G401 (cell line): ENCODE data around the gene TSEN34. TPM values are rescaled to one million over a fixed set of nuclear protein-coding genes. Genes with fewer than 3 reads are reported as not detected.
A peak's percentile ranks its signal among the peaks of the same experiment; 100 is the strongest.
"Not testable (repeated sequence)": the region's sequence is repeated elsewhere in the genome, so short reads cannot be mapped to it uniquely, and the experiment has no call there.

ENCODE experiments used
- DNase-seq: peaks from one replicate; pipeline ENCODE4 v3.0.0-alpha.2; 2015; ENCODE audit warnings: low spot score
- in situ Hi-C: cut with HindIII; loops from 2 replicates; pipeline ENCODE4 v1.10.0; 2016; ENCODE audit warnings: low sequenced_read_pairs, mixed read lengths
- total RNA-seq: library from RNA; depleted of rRNA; stranded (reverse); fragments of >200 nt; shearing (Covaris generic); gene quantifications from 2 replicates; pipeline ENCODE4 v1.2.3, GENCODE V29; 2014

Gene TSEN34
- total RNA-seq, 1 experiment from 2014 or later, result 146 TPM

DNA sequence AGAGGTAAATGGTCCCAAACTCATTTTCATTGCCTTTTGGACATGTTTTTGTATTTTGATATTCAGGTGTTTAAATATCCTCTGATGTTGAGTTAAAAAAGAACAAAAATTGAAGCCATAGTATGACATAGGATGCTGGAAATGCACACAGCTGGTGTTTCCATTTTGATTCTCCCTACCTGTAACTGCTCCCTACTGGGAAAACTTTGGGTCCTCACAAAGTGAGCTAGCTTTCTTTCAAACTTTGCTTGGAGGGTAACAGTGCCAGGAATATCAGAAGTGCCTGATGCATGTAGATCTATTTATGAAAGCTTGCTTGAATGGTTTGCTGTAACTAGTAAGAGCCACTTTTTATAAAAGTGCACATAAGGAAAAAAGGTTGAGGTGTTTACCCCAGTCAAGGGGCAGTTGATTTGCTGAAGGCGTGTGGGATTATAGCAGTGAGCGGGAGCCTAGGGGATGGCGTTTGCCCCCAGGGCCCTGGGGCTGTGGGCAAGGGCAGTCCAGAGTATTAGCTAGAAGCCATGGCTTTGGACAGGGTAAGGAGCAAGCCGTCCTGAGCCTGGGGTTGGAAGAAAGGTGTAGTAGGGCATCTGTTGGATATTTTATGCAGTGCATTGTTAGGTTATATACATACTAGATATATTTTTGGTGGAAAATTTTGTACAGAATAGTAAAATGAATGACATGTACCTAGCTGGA lies 13.8 kb downstream of the TSEN34 start:
- in situ Hi-C loops, result loop anchor here (10.0 kb wide), 1 partner anchor 80 kb away; the partner anchor contains the start of gene LILRB2
- DNase-seq, result no peak

DNA sequence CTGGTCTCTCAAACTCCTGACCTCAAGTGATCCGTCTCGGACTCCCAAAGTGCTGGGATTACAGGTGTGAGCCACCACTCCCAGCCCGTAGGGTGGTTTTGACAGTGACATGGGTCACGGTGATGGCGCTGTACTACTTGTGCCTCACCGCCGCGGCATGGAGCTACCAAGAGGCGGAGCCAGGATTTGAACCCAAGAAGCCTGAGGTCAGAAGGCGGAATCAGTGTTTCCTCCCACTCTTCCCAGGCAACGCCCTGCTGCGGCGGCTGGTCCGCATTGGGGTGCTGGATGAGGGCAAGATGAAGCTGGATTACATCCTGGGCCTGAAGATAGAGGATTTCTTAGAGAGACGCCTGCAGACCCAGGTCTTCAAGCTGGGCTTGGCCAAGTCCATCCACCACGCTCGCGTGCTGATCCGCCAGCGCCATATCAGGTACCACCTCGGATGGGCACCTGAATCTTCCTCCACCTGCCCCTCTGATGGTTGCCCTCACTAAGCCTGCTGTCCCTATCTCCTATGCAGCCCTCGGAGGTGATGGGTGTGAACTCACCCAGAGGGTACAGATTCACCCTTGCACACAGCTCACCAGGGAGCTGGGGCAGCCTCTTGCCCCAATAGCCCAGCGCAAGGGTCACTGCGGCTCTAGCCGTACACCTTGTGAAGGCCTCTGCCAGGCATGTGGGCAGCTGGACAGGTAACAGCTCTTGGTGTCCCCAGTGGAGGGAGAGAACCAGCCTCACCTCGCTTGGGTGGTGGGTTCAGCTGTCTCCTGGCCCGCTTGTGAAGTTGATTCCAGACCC lies 15.1 kb downstream of the TSEN34 start:
- DNase-seq, result no peak
- in situ Hi-C loops, result loop anchor here (10.0 kb wide), 1 partner anchor 79 kb away; the partner anchor contains the start of gene LILRB2

DNA sequence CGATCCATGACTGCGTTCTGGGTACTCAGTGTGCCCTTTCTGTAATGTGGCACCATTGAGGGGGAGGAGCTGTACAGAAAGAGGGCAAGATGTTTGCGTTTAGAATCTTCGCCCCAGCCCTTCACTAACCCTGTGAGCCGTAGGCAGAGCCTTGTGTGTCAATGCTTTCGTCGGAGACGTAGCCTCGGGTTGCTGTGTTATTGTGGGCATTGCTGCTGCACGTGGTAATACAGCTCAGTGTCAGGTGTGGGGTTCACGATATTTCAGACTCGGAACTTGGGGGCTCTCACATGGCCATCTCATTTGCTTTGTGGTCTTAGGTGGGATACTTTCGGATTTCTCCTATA lies 15.7 kb downstream of the TSEN34 start:
- DNase-seq, result no peak
- in situ Hi-C loops, result loop anchor here (10.0 kb wide), 1 partner anchor 78 kb away; the partner anchor contains the start of gene LILRB2

DNA sequence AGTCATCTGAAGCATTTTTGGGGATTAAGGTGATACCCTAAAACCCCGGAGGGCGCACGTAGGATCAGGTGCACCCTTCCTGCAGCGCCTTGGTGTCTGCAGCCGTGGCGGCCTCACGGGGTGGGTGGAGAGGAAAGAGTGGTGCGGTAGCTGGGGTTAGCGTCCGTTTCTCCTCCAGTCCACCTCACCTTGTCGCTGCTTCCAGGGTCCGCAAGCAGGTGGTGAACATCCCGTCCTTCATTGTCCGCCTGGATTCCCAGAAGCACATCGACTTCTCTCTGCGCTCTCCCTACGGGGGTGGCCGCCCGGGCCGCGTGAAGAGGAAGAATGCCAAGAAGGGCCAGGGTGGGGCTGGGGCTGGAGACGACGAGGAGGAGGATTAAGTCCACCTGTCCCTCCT lies 16.1 kb downstream of the TSEN34 start:
- in situ Hi-C loops, result loop anchor here (10.0 kb wide), 1 partner anchor 78 kb away; the partner anchor contains the start of gene LILRB2

DNA sequence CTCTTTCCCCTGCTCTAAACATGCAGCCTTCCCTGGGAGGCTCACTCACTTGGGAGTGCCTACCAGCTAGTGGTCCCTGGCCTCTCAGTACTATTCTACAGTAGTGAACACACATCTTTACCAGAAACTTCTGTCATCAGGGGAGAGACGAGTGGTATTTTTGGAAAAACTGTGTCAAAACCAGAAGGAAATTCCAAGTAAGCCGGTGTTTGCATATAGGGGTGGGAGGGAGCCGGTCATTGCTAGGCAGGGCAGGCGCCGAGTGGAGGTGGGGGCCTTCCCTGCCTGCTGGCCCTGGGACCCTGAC lies 16.5 kb downstream of the TSEN34 start:
- in situ Hi-C loops, result loop anchor here (10.0 kb wide), 1 partner anchor 77 kb away; the partner anchor contains the start of gene LILRB2

More for the DNA sequence above, 16.1 kb downstream of the TSEN34 start:
- not testable (repeated sequence) for DNase-seq

DNA sequence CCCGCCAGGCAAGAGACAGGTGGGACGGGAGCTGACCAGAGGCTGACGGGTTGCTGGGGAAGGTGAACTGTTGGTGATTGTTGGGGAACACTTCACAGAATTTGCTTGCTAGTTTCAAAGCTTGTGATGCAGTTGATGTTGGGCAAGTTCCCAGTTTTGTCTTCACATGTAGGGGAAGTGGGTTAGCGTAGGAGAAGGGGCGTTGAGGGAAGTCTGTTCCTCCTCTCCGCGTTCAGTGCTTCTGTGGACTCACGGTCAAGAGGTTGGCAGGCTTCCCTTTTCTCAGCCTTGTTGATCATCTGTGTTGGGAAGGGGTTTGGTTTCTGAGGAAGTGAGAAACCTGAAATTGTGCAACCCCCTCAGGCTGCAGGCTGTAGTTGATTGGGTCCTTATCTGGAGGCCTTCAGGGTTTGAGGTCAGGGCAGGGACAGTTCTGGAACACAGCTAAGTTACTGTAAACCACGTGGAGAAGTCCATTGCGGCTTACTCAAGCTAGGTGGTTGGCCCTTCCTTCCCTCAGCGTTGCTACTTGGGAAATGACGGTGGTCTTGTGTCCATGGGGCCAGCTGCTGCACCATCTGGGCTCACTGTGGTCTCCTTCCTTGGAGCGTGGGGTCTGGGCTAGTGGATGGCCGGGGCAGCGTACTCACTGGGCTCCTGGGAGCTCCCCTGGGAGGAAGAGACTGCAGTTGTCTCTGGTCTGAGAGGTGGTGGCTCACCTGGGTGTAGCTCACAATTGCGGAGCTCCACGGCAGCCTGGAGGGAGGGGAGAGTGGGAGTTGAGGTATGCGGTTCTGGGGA lies 17.1 kb downstream of the TSEN34 start:
- DNase-seq, result peak; percentile 47
- in situ Hi-C loops, result loop anchor here (10.0 kb wide), 1 partner anchor 77 kb away; the partner anchor contains the start of gene LILRB2

More for the DNA sequence above, 16.5 kb downstream of the TSEN34 start:
- no peak for DNase-seq

DNA sequence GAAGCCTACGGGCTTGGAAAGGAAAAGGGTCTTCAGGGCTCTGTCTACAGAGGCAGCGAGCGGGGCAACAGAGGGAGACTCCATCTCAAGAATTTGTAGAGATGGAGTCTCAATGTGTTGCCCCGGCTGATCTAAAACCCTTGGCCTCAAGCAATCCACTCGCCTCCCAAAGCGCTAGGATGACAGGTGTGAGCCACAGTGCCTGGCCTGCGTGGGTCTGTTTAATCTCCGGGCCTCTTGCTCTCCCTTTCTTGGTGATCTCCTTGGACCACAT lies 17.6 kb downstream of the TSEN34 start:
- in situ Hi-C loops, result loop anchor here (10.0 kb wide), 1 partner anchor 76 kb away; the partner anchor contains the start of gene LILRB2
- DNase-seq, result peak; percentile 22

DNA sequence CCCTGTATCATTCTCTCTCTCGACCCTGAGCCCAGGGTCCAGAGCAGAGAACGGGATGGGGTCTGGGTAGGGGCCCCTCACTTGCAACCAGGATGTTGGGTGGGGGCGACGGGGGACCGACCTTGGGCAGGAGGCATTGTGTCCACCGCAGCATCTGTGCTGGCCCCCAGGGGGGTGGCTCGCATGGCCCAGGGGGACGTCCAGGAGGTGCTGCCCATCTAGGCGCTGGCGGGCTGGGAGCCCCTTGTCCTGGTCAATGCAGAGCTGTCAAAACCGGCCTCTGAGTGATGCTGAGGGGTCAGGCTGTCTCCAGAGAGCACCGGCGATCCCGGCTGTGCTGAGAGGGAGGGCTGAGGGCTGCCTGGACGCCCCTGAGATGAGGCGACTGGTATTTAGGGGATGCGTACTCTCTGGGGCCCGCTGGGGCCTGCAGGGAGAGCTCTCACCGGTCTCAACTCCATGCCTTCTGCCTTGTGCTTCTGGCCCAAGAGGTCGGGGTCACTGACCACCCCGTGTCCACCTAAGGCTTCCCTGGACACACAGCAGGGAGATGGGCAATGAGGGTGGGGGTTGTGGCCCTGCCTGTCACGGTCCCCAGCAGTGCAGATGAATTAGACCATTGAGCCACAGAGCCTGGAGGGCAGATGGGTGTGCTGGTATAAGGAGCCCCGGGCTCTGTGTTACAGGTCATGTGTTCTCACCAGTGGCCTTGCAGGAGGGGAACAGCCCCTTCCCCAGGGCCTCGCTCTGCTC lies 18.1 kb downstream of the TSEN34 start:
- DNase-seq, result peak; percentile 27

DNA sequence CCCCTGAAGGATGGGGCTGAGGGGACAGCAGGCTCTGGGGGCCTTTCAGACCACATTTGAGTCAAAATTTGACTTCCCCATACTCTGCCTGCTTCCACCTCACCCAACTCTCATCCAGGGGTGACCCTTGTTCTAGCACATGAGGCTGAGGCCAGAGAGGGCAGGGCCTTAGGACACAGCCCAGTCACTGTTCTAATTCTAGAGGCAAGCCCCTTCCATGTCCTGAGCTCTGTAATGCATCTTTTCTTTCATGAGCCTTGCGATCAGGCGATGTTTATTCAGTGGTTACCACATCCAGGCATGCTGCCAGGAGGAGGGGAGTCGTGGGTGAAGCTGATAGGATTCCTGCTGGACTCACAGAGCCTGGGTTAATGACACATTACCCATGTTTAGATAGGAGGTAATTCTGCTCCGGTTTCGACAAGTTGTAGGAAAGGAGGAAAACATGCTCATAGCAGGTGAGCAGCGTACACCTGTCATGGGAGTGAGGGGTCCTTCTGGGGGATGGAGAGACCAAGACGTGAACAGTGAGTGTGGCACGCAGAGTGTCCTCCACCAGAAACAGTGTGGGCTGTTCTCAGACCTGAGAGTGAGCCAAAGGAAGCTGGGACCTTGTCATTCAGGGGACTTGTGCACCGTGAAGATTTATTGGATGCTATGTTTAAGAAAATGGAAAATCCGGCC lies 18.8 kb downstream of the TSEN34 start:
- in situ Hi-C loops, result loop anchor here (10.0 kb wide), 1 partner anchor 75 kb away; the partner anchor contains the start of gene LILRB2
- DNase-seq, result peak; percentile 55

More for the DNA sequence above, 18.1 kb downstream of the TSEN34 start:
- in situ Hi-C loops, result loop anchor here (10.0 kb wide), 1 partner anchor 76 kb away; the partner anchor contains the start of gene LILRB2

DNA sequence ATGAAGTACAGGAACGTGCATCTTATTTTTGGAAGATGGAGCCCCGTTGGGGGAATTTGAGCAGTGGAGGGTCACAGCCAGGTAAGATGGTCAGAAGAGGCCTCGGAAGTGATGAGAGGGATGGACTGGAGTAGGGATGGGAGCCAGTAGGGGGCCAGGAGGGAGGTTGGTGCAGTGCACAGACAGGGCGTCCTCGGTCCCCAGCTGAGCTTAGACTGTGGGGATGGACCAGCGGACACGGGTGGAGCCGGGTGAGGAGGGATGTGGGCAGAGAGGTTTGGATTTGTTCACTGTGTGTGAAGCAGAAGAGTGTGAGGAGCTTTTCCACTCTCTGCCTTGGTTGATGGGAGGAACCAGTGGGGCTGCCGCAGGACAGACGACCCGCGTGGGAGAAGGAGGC lies 20.1 kb downstream of the TSEN34 start:
- DNase-seq, result no peak
- in situ Hi-C loops, result no loop called here

DNA sequence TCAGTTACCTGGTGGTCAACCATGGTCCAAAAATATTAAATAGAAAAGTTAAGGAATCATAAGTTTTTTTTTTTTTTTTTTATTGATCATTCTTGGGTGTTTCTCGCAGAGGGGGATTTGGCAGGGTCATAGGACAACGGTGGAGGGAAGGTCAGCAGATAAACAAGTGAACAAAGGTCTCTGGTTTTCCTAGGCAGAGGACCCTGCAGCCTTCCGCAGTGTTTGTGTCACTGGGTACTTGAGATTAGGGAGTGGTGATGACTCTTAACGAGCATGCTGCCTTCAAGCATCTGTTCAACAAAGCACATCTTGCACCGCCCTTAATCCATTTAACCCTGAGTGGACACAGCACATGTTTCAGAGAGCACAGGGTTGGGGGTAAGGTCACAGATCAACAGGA lies 23.1 kb downstream of the TSEN34 start:
- in situ Hi-C loops, DNase-seq: not testable (repeated sequence)

DNA sequence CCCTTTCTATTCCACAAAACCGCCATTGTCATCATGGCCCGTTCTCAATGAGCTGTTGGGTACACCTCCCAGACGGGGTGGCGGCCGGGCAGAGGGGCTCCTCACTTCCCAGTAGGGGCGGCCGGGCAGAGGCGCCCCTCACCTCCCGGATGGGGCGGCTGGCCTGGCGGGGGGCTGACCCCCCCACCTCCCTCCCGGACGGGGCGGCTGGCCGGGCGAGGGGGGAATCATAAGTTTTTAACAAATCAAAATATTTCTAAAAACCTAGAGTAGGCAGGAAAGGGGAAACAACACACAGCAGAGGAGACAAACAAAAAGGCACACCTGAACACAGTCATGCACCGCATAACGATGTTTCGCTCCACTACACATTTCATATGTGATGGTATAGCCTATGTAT lies 23.6 kb downstream of the TSEN34 start:
- in situ Hi-C loops, DNase-seq: not testable (repeated sequence)

DNA sequence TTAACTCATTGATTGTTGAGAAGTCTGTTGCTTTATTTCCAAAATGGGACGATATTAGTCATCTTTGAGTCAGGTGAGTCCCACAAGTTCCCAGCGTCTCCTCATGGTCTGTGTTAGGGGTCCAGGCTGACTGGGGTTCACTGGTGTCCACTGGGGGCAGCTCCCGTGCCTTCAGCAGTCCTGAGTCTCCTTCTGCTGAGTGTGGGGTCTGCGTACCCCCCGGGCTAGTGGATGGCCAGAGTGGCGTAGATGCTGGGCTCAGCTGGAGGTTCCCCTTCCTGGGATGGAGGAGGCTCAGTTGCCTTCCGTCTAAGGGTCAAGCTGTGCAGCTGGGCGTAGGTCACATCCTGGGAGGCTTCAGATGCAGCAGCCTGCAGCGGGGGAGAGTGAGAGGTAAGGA lies 25.8 kb downstream of the TSEN34 start:
- no peak for DNase-seq
- in situ Hi-C loops, result no loop called here

DNA sequence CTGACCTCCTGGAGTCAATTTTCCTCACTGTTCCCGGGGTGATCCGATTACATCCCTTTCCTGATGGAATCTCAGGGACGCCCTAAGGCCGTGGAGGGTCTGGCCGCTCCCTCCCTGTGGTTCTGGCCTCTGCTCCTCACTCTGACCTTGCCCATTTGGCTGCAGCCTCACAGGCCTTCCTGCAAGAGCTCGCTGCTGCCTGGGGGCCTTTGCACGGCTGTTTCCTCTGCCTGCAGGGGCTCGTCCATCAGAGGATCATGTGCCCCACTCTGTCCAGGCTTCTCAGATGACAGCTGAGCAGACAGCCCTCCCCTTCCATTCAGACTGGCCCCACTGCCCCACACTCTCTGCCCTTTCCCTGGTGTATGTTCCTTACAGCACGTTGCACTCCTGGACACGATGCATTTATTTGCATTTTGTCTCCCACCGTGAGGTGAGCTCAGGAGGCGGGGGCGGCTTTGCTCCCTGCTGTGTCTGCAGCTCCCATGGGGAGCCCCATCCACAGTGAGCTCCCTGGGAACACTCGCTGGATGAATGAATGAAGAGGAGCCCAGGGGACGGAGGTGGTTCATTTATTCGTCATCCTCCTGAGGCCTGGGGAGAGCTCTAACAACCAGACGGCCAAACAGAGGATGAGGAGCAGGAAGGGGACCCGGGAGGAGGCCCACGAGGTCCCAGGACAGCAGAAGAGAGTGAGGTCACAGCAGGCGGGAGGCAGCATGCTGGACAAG lies 26.6 kb downstream of the TSEN34 start:
- in situ Hi-C loops, result not testable (repeated sequence)

DNA sequence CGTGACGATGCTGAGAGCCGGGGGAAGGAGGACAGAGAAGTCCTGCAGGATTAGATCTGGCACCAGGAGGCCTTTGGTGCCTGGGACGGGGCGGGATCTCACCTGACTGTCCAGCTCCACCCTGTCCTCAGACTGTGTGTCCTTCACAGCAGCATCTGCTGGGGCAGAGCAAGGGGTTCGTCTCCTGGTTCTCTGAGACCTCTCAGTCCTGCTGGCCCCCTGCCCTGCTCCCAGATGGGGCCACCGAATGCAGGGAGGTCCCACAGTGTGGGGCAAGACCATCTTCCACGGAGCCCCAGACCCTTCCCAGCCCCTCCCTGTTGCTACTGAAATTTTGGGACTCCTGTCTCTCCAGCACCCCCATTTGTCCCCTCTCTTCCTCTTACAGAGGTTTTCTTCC lies 27.2 kb downstream of the TSEN34 start:
- in situ Hi-C loops, result no loop called here
- no peak for DNase-seq

More for the DNA sequence above, 26.6 kb downstream of the TSEN34 start:
- DNase-seq, result not testable (repeated sequence)

DNA sequence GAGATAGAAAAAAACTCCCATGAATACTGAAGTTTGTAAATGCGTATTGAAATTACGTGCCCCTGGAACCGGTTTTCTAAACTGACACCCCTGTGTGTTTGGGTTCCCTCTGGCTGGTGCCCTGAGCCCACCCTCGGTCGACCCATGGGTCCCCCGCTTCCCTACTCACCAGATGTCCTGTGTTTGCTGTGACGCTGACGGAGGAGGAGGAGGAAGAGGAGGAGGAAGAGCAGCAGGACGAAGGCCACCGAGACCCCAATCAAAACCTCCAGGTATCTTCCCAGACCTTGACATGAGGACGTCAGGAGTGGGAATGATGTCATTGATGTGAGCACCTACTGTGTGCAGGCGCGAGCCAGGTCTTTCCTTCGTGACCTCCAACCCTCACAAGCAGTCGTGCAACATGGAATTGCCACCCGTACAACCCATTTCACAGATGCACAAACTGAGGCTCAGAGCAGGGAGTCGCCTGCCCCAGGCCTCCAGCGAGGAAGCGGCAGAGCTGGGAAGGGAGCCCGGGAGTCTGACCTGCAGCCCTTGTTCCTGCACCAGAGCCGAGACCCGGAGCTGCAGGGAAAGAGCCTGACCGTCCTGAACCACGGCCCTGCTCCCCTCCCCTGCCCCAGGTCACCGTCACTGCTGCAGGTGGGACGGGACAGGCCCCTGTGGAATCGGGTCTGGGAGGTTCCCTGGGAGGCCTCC lies 28.0 kb downstream of the TSEN34 start:
- no peak for DNase-seq
- in situ Hi-C loops, result no loop called here

DNA sequence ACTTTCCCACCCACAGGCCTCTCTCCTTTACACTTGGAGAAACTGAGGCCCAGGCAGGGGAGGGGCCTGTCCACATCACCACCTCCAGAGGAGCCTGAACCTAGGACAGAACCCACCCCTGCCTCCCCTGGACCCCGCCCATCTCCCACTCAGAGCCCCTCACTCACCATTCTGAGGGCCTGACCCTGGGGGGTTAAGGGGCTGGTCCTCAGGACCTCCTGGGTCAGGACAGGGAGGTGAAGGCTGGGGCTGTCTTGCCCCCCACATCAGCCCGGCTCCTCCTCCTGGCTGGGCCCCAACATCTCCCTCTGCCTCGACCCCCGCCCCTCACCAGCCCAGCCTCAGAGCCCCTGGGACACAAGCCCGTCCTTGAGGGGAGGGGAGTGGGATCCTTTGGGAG lies 28.6 kb downstream of the TSEN34 start:
- in situ Hi-C loops, DNase-seq: not testable (repeated sequence)
